ENCODE data around the gene LRRC3B.

DNA sequence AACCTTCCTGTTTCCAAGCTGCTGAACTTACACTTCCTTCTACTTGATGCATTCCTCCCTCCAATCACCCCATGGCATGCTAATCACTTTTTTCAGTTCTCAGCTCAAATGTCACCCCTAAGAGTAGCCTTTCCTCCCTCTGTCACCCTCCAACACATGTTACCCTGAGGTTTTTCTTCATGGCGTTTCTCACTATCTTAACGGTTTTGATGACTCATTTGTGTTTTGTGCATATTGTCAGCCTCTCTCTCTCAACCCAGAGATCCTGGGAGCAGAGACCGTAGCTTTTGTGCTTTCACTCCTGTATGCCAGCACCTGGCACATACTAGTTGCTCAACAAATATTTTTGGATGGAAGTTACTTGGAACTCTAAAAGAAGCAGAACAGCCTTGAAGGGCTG, 24.5 kb downstream of the LRRC3B start:
- TF ChIP-seq, protein P1, sequence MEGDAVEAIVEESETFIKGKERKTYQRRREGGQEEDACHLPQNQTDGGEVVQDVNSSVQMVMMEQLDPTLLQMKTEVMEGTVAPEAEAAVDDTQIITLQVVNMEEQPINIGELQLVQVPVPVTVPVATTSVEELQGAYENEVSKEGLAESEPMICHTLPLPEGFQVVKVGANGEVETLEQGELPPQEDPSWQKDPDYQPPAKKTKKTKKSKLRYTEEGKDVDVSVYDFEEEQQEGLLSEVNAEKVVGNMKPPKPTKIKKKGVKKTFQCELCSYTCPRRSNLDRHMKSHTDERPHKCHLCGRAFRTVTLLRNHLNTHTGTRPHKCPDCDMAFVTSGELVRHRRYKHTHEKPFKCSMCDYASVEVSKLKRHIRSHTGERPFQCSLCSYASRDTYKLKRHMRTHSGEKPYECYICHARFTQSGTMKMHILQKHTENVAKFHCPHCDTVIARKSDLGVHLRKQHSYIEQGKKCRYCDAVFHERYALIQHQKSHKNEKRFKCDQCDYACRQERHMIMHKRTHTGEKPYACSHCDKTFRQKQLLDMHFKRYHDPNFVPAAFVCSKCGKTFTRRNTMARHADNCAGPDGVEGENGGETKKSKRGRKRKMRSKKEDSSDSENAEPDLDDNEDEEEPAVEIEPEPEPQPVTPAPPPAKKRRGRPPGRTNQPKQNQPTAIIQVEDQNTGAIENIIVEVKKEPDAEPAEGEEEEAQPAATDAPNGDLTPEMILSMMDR (IDR thresholded peaks at IDR 0.05), result no peak
- TF ChIP-seq POLR2A (IDR thresholded peaks at IDR 0.05; ENCODE audit: low read depth), result no peak
- no peak for TF ChIP-seq EP300 (IDR thresholded peaks at IDR 0.05)
